H9 (cell line): Measurements from ENCODE around the gene SEMA7A. TPM values are rescaled to one million over a fixed set of nuclear protein-coding genes. Genes with fewer than 3 reads are reported as not detected.

Source experiments
- DNase-seq: peaks from one replicate; pipeline ENCODE4 v3.0.0-alpha.2; 2017
- H2AFZ ChIP-seq: one replicate; pipeline ENCODE4 v1.6.1; 2013; ENCODE audit warnings: mild to moderate bottlenecking, low read length, control low read depth, moderate library complexity
- H2AK5ac ChIP-seq: 2 replicates; pipeline ENCODE4 v1.6.1; 2013; ENCODE audit warnings: low read length, control low read depth, mixed read lengths; ENCODE audit not compliant: insufficient read length
- H2BK120ac ChIP-seq: one replicate; pipeline ENCODE4 v1.6.1; 2013; ENCODE audit warnings: low read depth, mild to moderate bottlenecking, low read length, control low read depth, inconsistent platforms; ENCODE audit not compliant: poor library complexity, severe bottlenecking
- H2BK12ac ChIP-seq: 2 replicates; pipeline ENCODE4 v1.6.1; 2013; ENCODE audit warnings: low read length, control low read depth, mixed read lengths, low read depth; ENCODE audit not compliant: insufficient read length
- H2BK15ac ChIP-seq: 2 replicates; pipeline ENCODE4 v1.6.1; 2013; ENCODE audit warnings: low read depth, low read length, control low read depth
- H2BK20ac ChIP-seq: one replicate; pipeline ENCODE4 v1.6.1; 2013; ENCODE audit warnings: low read depth, mild to moderate bottlenecking, low read length, control low read depth, inconsistent platforms; ENCODE audit not compliant: poor library complexity, severe bottlenecking
- H2BK5ac ChIP-seq: 2 replicates; pipeline ENCODE4 v1.6.1; 2013; ENCODE audit warnings: low read length, control low read depth, mixed read lengths; ENCODE audit not compliant: insufficient read length
- H3K14ac ChIP-seq: 2 replicates; pipeline ENCODE4 v1.6.1; 2013; ENCODE audit warnings: low read length, control low read depth; ENCODE audit not compliant: insufficient read depth
- H3K18ac ChIP-seq: 2 replicates; pipeline ENCODE4 v1.6.1; 2013; ENCODE audit warnings: low read depth, mild to moderate bottlenecking, mixed read lengths, low read length, control low read depth; ENCODE audit not compliant: insufficient read length
- H3K23ac ChIP-seq: 2 replicates; pipeline ENCODE4 v1.6.1; 2013; ENCODE audit warnings: low read length, control low read depth, mixed read lengths, low read depth; ENCODE audit not compliant: insufficient read length
- H3K23me2 ChIP-seq: 2 replicates; pipeline ENCODE4 v1.6.1; 2013; ENCODE audit warnings: low read depth, mild to moderate bottlenecking, mixed read lengths, low read length, control low read depth; ENCODE audit not compliant: insufficient read length, poor library complexity, severe bottlenecking
- H3K27ac ChIP-seq: 2 replicates; pipeline ENCODE4 v1.5.1; 2013; ENCODE audit warnings: low read length, control low read depth, mixed read lengths, low read depth; ENCODE audit not compliant: insufficient read length
- H3K27me3 ChIP-seq: 2 replicates; pipeline ENCODE4 v1.6.1; 2013; ENCODE audit warnings: low read length, control low read depth, inconsistent platforms; ENCODE audit not compliant: insufficient read depth
- H3K4ac ChIP-seq: 2 replicates; pipeline ENCODE4 v1.6.1; 2013; ENCODE audit warnings: low read depth, mild to moderate bottlenecking, control low read depth, inconsistent platforms, low read length, moderate library complexity
- H3K4me1 ChIP-seq: 2 replicates; pipeline ENCODE4 v1.6.1; 2013; ENCODE audit warnings: low read length, control low read depth, inconsistent platforms; ENCODE audit not compliant: insufficient read depth
- H3K4me2 ChIP-seq: 2 replicates; pipeline ENCODE4 v1.6.1; 2013; ENCODE audit warnings: low read length, control low read depth, mixed read lengths; ENCODE audit not compliant: insufficient read length, insufficient read depth
- H3K56ac ChIP-seq: 2 replicates; pipeline ENCODE4 v1.6.1; 2013; ENCODE audit warnings: low read depth, mild to moderate bottlenecking, mixed read lengths, low read length, control low read depth; ENCODE audit not compliant: insufficient read length
- H3K79me1 ChIP-seq: 2 replicates; pipeline ENCODE4 v1.6.1; 2013; ENCODE audit warnings: low read depth, mild to moderate bottlenecking, moderate library complexity, low read length, control low read depth, inconsistent platforms; ENCODE audit not compliant: insufficient read depth, poor library complexity, severe bottlenecking
- H3K79me2 ChIP-seq: 2 replicates; pipeline ENCODE4 v1.6.1; 2013; ENCODE audit warnings: low read length, control low read depth, inconsistent platforms; ENCODE audit not compliant: insufficient read depth
- H3K9ac ChIP-seq: 2 replicates; pipeline ENCODE4 v1.6.1; 2013; ENCODE audit warnings: low read length, control low read depth, mixed read lengths; ENCODE audit not compliant: insufficient read length; ENCODE audit errors: extremely low read depth
- H3K9me3 ChIP-seq: one replicate; pipeline ENCODE4 v1.6.1; 2013; ENCODE audit warnings: low read depth, low read length, inconsistent platforms; ENCODE audit not compliant: control insufficient read depth
- H3T11ph ChIP-seq: one replicate; pipeline ENCODE4 v1.6.1; 2013; ENCODE audit warnings: mild to moderate bottlenecking, low read length, control low read depth, inconsistent platforms
- H4K20me1 ChIP-seq: one replicate; pipeline ENCODE4 v1.6.1; 2013; ENCODE audit not compliant: control insufficient read depth, insufficient read length, insufficient read depth
- H4K5ac ChIP-seq: 2 replicates; pipeline ENCODE4 v1.6.1; 2013; ENCODE audit warnings: low read depth, mild to moderate bottlenecking, mixed read lengths, low read length, control low read depth; ENCODE audit not compliant: insufficient read length
- H4K8ac ChIP-seq: replicated peaks from 2 replicates; pipeline ENCODE4 v1.6.1; 2013; ENCODE audit warnings: low read length, control low read depth, mixed read lengths, low read depth; ENCODE audit not compliant: insufficient read length
- H4K91ac ChIP-seq: 2 replicates; pipeline ENCODE4 v1.6.1; 2013; ENCODE audit warnings: low read depth, mild to moderate bottlenecking, moderate library complexity, mixed read lengths, low read length, control low read depth; ENCODE audit not compliant: insufficient read length
- H3K27ac Mint-ChIP-seq, 3 experiments: 2 replicates in 2 of 3; 3 replicates in 1 of 3; pipeline ENCODE4 v1.8.0; 2020 to 2021; ENCODE audit warnings: mixed read lengths in 3 of 3, mild to moderate bottlenecking in 1 of 3, moderate library complexity in 1 of 3
- H3K27me3 Mint-ChIP-seq: 2 replicates; pipeline ENCODE4 v1.8.0; 2021; ENCODE audit warnings: low read depth, mild to moderate bottlenecking, moderate library complexity, mixed read lengths
- H3K36me3 Mint-ChIP-seq, 3 experiments: 2 replicates in 2 of 3; 3 replicates in 1 of 3; pipeline ENCODE4 v1.8.0; 2020 to 2021; ENCODE audit warnings: low read depth in 3 of 3, mixed read lengths in 3 of 3; ENCODE audit not compliant: insufficient read depth in 1 of 3
- H3K4me1 Mint-ChIP-seq, 2 experiments: 2 replicates each; pipeline ENCODE4 v1.8.0; 2020; ENCODE audit warnings: mixed read lengths in 2 of 2
- H3K4me3 Mint-ChIP-seq, 2 experiments: 2 replicates in 1 of 2; 3 replicates in 1 of 2; pipeline ENCODE4 v1.8.0; 2020 to 2021; ENCODE audit warnings: mild to moderate bottlenecking in 2 of 2, mixed read lengths in 2 of 2, moderate library complexity in 1 of 2
- H3K9me3 Mint-ChIP-seq, 2 experiments: 2 replicates in 1 of 2; 3 replicates in 1 of 2; pipeline ENCODE4 v1.8.0; 2020; ENCODE audit warnings: mild to moderate bottlenecking in 2 of 2, mixed read lengths in 2 of 2, moderate library complexity in 1 of 2
- CTCF ChIP-seq: fragments of 200-600 bp; sonication (generic); conservative IDR thresholded peaks from 3 replicates; pipeline ENCODE4 v1.8.0; 2021; ENCODE audit warnings: antibody characterized with exemption, mild to moderate bottlenecking
- WGBS: extraction: QIAGEN DNeasy Blood & Tissue Kit; methylation state at CpG from one replicate; pipeline ENCODE4 v1.1.7; 2013; ENCODE audit warnings: missing lambda C conversion rate, low lambda C conversion rate, mixed read lengths; ENCODE audit not compliant: insufficient read length; ENCODE audit errors: extremely low coverage; 5-methylcytosine and 5-hydroxymethylcytosine counted together
- total RNA-seq: library from RNA; stranded (reverse); gene quantifications from 2 replicates; pipeline ENCODE4 v1.2.1, GENCODE V29; 2021

SEMA7A gene
- total RNA-seq, 1 experiment from 2014 or later = 5.7 TPM

- Histone ChIP-seq H3K56ac (no peak overlapping the region), H2BK15ac (no peak overlapping the region), H2BK5ac (no peak overlapping the region), H3K9ac (no peak overlapping the region), H3K27me3 (no peaks in the 10 kb centered on the region), H3K23me2 (no peaks in the 10 kb centered on the region), H2AK5ac (no peak overlapping the region), H4K20me1 (no peaks in the 10 kb centered on the region), H4K8ac (no peak overlapping the region), H3K4ac (no peak overlapping the region), H4K5ac (no peak overlapping the region), H3K9me3 (no peaks in the 10 kb centered on the region), H3K79me1 (no peaks in the 10 kb centered on the region), H2BK12ac (no peak overlapping the region), H3K14ac (no peak overlapping the region), H3K4me1 (no peaks in the 10 kb centered on the region), H3K23ac (no peak overlapping the region), H3K27ac (no peak overlapping the region), H2BK120ac (no peak overlapping the region), H4K91ac (no peak overlapping the region), H3T11ph (no peak overlapping the region), H2BK20ac (no peak overlapping the region), H2AFZ (no peak overlapping the region), H3K79me2 (no peaks in the 10 kb centered on the region), H3K4me2 (no peak overlapping the region), H3K18ac (no peak overlapping the region)
- Mint-ChIP-seq H3K27me3 (no peaks in the 10 kb centered on the region), H3K36me3 (no peaks in the 10 kb centered on the region), H3K4me1 (peaks cover 14 to 36% of the 10 kb centered on the region in 2 experiments), H3K9me3 (no peaks in the 10 kb centered on the region), H3K27ac (no peak overlapping the region), H3K4me3 (no peak overlapping the region)
- TF ChIP-seq CTCF = no peak
- DNase-seq = no peak
- no CpG with 5 or more reads among the region's 4 CpGs for WGBS
These were observed 50.5 kb downstream of the SEMA7A start for GRCh38 chr15:74383286-74383685.
